Measurements from ENCODE around the gene IGFBP5.

Gene IGFBP5

DNA sequence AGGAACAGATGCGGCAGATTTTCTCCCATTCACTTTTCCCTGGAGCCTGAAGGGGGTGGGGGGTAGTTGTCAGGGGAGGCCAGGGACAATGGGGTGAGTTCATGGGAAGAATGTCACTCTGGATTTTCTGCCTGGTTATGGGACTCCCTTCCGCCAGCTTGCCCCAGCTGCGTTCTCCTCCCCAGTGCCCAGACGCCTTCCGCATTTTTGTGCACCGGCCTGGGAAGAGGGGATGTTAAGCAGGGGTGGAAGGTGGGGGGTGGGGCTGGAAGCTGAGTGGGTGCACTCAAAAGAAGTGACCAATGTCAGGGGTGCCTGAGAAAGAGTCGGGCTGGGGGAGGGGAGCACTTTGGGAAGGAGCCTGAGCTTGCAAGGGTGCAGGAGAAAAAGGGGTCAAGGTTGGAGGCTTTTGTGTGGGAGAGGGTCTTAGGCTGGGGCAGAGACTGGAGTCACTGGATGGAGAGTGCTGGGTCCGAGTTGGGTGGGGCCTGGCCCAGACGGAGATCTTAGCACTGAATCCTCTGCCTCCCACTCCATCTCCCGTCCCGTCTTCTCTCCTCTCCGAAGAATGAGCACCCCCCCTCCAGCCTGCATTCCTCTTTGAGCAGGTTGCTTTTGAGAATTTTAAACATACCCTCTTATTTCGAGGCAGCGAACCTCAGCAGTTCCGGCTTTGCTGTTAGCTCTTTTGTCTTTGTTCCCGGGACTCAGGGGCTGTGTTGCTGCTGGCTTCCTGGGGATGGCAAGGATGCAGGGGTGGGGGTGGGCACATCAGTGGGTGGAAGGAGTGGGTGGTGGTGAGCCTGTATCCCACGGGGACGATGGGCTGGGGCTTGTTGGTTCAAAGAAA is 59.4 kb downstream of the IGFBP5 start:
- H3K4me3 ChIP-seq (ENCODE audit: insufficient read depth, low read depth, low read length): peak overlapping the region; percentile 86
- peak overlapping the region; percentile 94 for H3K27ac ChIP-seq (ENCODE audit: insufficient read depth, low read depth, low read length, poor library complexity, severe bottlenecking)
- H3K9me3 ChIP-seq (ENCODE audit: control insufficient read depth, low read length): no peaks in the 10 kb centered on the region
- peaks cover 19% of the 10 kb centered on the region for H3K4me1 ChIP-seq (ENCODE audit: control insufficient read depth, insufficient read depth, low read length)
- H3K36me3 ChIP-seq (ENCODE audit: control insufficient read depth, insufficient read depth, low read length): peaks cover 16% of the 10 kb centered on the region
- no peaks in the 10 kb centered on the region for H3K27me3 ChIP-seq (ENCODE audit: control insufficient read depth, insufficient read depth, low read length, poor library complexity, severe bottlenecking)
- 0 to 1% methylated on average over 18 of the region's 18 CpGs for WGBS, 2 experiments

GRCh38 chr2:216635171-216635570 is 60.2 kb downstream of the IGFBP5 start:
- WGBS, 2 experiments: 0% methylated on average over 7 of the region's 7 CpGs
- Histone ChIP-seq H3K4me1 (ENCODE audit: control insufficient read depth, insufficient read depth, low read length) (peaks cover 24% of the 10 kb centered on the region), H3K27ac (ENCODE audit: insufficient read depth, low read depth, low read length, poor library complexity, severe bottlenecking) (peak overlapping the region; percentile 94), H3K27me3 (ENCODE audit: control insufficient read depth, insufficient read depth, low read length, poor library complexity, severe bottlenecking) (no peaks in the 10 kb centered on the region), H3K9me3 (ENCODE audit: control insufficient read depth, low read length) (no peaks in the 10 kb centered on the region), H3K36me3 (ENCODE audit: control insufficient read depth, insufficient read depth, low read length) (peaks cover 10% of the 10 kb centered on the region), H3K4me3 (ENCODE audit: insufficient read depth, low read depth, low read length) (peak overlapping the region; percentile 86)

DNA sequence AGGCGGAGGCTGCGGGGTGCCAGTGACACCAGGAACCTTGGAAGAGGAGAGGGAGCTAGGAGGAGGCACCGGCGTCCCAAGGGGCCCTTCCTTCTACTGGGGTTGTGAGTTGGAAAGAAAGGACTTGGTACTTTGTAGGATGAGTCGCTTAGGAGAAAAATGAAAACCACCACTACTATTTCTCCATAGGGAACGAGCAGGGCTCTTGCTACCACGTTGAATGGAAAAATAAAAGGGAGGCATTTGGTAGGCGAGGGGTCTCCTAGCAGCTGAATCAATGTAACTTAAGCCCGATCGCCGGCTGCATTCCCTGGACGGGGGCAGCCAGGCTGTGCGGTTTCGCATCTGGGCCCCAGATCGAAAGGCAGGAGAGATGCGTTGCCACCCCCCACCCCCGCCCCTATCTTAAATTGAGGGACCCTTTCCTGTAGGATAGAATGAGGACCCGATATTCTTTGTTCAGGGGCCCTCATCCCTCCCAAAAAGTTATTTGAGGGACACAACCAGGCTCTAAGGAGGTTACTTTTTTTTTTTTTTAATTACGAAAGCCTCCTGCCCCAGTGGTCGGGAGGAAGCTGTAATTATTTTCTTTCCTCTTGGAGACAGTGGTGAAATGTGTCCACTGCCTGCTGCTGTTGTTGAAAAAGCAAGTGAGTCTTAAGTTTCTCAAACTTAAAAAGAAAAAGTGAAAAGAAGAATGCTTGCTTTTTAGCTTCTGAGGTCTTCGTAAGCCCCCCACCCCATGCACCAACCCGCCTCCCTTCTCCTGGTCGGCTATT is 60.8 kb downstream of the IGFBP5 start:
- Histone ChIP-seq H3K27me3 (ENCODE audit: control insufficient read depth, insufficient read depth, low read length, poor library complexity, severe bottlenecking) (no peaks in the 10 kb centered on the region), H3K27ac (ENCODE audit: insufficient read depth, low read depth, low read length, poor library complexity, severe bottlenecking) (peak overlapping the region; percentile 94), H3K4me3 (ENCODE audit: insufficient read depth, low read depth, low read length) (peak overlapping the region; percentile 86), H3K9me3 (ENCODE audit: control insufficient read depth, low read length) (no peaks in the 10 kb centered on the region), H3K4me1 (ENCODE audit: control insufficient read depth, insufficient read depth, low read length) (peaks cover 24% of the 10 kb centered on the region), H3K36me3 (ENCODE audit: control insufficient read depth, insufficient read depth, low read length) (peaks cover 4% of the 10 kb centered on the region)
- 0 to 1% methylated on average over 18 to 23 of the region's 23 CpGs for WGBS, 2 experiments

- Histone ChIP-seq H3K9me3 (ENCODE audit: control insufficient read depth, low read length) (no peaks in the 10 kb centered on the region), H3K4me3 (ENCODE audit: insufficient read depth, low read depth, low read length) (peak overlapping the region; percentile 86), H3K27me3 (ENCODE audit: control insufficient read depth, insufficient read depth, low read length, poor library complexity, severe bottlenecking) (no peaks in the 10 kb centered on the region), H3K27ac (ENCODE audit: insufficient read depth, low read depth, low read length, poor library complexity, severe bottlenecking) (no peak overlapping the region), H3K36me3 (ENCODE audit: control insufficient read depth, insufficient read depth, low read length) (peaks cover 3% of the 10 kb centered on the region), H3K4me1 (ENCODE audit: control insufficient read depth, insufficient read depth, low read length) (peaks cover 24% of the 10 kb centered on the region)
- WGBS, 2 experiments: 0% methylated on average over 71 of the region's 71 CpGs
These were observed 61.6 kb downstream of the IGFBP5 start for GRCh38 chr2:216633616-216634369.

DNA sequence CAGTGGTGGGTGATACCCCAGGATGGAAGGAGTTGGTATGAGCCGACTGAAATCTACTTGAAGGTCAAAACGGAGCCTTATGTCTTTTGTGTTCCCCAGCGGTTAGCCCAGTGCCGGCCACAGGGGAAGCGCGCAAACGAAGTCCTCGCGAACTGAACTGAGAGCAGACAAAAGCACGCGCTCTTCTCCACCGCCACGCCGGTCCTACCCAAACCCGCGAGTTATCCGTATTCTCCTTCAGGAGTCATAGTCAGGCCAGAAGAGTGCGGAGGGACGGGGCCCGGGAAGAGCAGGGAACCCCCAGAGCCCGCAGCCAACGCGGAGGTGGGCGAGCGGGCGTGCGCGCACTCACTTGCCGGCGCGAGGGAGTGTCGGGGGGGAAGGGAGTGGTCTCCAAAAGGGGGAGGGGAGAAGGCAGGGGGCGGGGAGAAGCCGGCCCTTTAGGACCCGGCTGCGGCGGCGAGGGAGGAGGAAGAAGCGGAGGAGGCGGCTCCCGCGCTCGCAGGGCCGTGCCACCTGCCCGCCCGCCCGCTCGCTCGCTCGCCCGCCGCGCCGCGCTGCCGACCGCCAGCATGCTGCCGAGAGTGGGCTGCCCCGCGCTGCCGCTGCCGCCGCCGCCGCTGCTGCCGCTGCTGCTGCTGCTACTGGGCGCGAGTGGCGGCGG is 62.3 kb downstream of the IGFBP5 start, which contains the start of gene IGFBP2:
Gene IGFBP2, plus strand, starts transcription at position 469 of the 664 bp plus-strand sequence. Its CDS starts 104 bp downstream, at position 573.
- H3K27me3 ChIP-seq (ENCODE audit: control insufficient read depth, insufficient read depth, low read length, poor library complexity, severe bottlenecking): no peaks in the 10 kb centered on the region
- WGBS, 2 experiments: 0 to 1% methylated on average over 70 of the region's 70 CpGs
- no peaks in the 10 kb centered on the region for H3K9me3 ChIP-seq (ENCODE audit: control insufficient read depth, low read length)
- peaks cover 3% of the 10 kb centered on the region for H3K36me3 ChIP-seq (ENCODE audit: control insufficient read depth, insufficient read depth, low read length)
- H3K4me1 ChIP-seq (ENCODE audit: control insufficient read depth, insufficient read depth, low read length): peaks cover 24% of the 10 kb centered on the region
- H3K27ac ChIP-seq (ENCODE audit: insufficient read depth, low read depth, low read length, poor library complexity, severe bottlenecking): peak within 1 kb of the TSS; percentile 91
- peak within 1 kb of the TSS; percentile 86 for H3K4me3 ChIP-seq (ENCODE audit: insufficient read depth, low read depth, low read length)

DNA sequence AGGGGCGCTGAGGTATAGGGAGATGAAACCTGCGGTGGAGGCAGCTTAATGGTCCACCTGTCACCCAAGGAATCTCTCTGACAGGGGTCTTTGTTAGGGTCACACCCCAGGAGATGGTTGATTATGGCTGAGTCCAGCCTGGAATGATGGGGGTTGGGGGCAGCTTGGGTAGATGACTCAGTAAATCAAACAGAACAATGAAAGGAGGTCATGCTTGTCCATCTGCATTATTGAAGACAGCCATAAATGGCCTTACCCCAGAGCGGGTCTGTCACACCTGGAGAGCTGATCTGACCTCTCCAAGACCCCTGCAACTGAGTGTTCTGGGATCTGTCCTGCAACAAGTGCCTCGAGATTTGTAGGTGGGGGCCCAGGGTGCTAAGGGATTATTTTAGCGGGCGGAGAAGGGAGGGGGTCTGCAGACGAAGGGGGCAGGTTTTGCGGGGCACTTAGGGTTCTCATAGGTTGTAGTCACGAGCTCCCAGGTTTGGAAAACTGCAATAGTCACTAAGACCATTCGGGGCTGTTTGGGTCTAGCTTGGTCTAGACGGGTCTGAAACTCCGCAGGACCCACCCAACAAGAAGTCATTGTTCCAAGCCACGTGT is 62.9 kb downstream of the IGFBP5 start:
- WGBS, 2 experiments: 7 to 10% methylated on average over 13 of the region's 13 CpGs
- peak overlapping the region; percentile 91 for H3K27ac ChIP-seq (ENCODE audit: insufficient read depth, low read depth, low read length, poor library complexity, severe bottlenecking)
- H3K4me1 ChIP-seq (ENCODE audit: control insufficient read depth, insufficient read depth, low read length): peaks cover 19% of the 10 kb centered on the region
- no peaks in the 10 kb centered on the region for H3K27me3 ChIP-seq (ENCODE audit: control insufficient read depth, insufficient read depth, low read length, poor library complexity, severe bottlenecking)
- no peaks in the 10 kb centered on the region for H3K9me3 ChIP-seq (ENCODE audit: control insufficient read depth, low read length)
- peak overlapping the region; percentile 86 for H3K4me3 ChIP-seq (ENCODE audit: insufficient read depth, low read depth, low read length)
- peaks cover under 1% of the 10 kb centered on the region for H3K36me3 ChIP-seq (ENCODE audit: control insufficient read depth, insufficient read depth, low read length)

- H3K27me3 ChIP-seq (ENCODE audit: control insufficient read depth, insufficient read depth, low read length, poor library complexity, severe bottlenecking): no peaks in the 10 kb centered on the region
- H3K9me3 ChIP-seq (ENCODE audit: control insufficient read depth, low read length): no peaks in the 10 kb centered on the region
- no peak overlapping the region for H3K4me3 ChIP-seq (ENCODE audit: insufficient read depth, low read depth, low read length)
- WGBS, 2 experiments: 93 to 94% methylated on average over 4 of the region's 4 CpGs
- H3K27ac ChIP-seq (ENCODE audit: insufficient read depth, low read depth, low read length, poor library complexity, severe bottlenecking): no peak overlapping the region
- H3K4me1 ChIP-seq (ENCODE audit: control insufficient read depth, insufficient read depth, low read length): peaks cover 15% of the 10 kb centered on the region
- H3K36me3 ChIP-seq (ENCODE audit: control insufficient read depth, insufficient read depth, low read length): no peaks in the 10 kb centered on the region
These were observed 65.6 kb downstream of the IGFBP5 start for GRCh38 chr2:216629784-216630183.

- 86 to 92% methylated on average over 2 of the region's 2 CpGs for WGBS, 2 experiments
- no peaks in the 10 kb centered on the region for H3K27me3 ChIP-seq (ENCODE audit: control insufficient read depth, insufficient read depth, low read length, poor library complexity, severe bottlenecking)
- H3K4me1 ChIP-seq (ENCODE audit: control insufficient read depth, insufficient read depth, low read length): peaks cover 14% of the 10 kb centered on the region
- H3K36me3 ChIP-seq (ENCODE audit: control insufficient read depth, insufficient read depth, low read length): no peaks in the 10 kb centered on the region
- H3K4me3 ChIP-seq (ENCODE audit: insufficient read depth, low read depth, low read length): no peak overlapping the region
- H3K27ac ChIP-seq (ENCODE audit: insufficient read depth, low read depth, low read length, poor library complexity, severe bottlenecking): no peak overlapping the region
- no peaks in the 10 kb centered on the region for H3K9me3 ChIP-seq (ENCODE audit: control insufficient read depth, low read length)
These were observed 68.5 kb downstream of the IGFBP5 start for GRCh38 chr2:216626875-216627245.

DNA sequence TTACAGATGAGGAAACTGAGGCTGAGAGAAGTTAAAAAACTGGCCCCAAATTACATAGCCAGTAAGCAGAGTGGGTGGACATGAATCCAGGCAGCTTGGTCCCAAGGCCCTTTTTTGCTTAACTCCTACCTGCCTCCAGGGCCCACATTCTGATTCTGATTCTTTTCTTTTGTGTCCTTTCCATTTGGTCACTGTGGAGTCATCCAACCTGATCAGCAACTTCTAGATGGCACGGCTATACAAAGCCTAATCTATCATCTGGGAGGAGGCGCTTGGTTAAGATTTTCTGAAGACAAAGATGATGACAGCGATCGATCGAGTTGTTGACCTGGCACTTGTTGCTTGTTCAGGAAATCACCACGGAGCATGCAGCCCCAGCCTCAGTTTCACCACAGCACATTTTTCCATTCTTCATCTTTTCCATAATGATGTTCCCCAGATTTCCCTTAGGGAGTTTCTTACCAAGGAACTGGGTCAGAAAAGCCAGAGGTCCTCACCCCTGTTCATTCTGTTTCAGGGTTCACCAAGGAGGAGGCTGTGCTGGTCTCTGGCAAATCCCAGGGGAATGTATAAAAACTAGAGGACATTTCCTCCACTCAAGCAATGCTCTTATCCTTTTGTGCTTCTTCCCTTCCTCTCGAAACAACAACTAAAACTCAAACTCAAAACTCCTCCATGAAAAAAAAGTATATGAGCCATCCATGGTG is 69.0 kb downstream of the IGFBP5 start:
- 92 to 93% methylated on average over 7 of the region's 7 CpGs for WGBS, 2 experiments
- no peak overlapping the region for H3K27ac ChIP-seq (ENCODE audit: insufficient read depth, low read depth, low read length, poor library complexity, severe bottlenecking)
- H3K4me1 ChIP-seq (ENCODE audit: control insufficient read depth, insufficient read depth, low read length): peaks cover 11% of the 10 kb centered on the region
- H3K4me3 ChIP-seq (ENCODE audit: insufficient read depth, low read depth, low read length): no peak overlapping the region
- no peaks in the 10 kb centered on the region for H3K9me3 ChIP-seq (ENCODE audit: control insufficient read depth, low read length)
- no peaks in the 10 kb centered on the region for H3K27me3 ChIP-seq (ENCODE audit: control insufficient read depth, insufficient read depth, low read length, poor library complexity, severe bottlenecking)
- H3K36me3 ChIP-seq (ENCODE audit: control insufficient read depth, insufficient read depth, low read length): no peaks in the 10 kb centered on the region
